ENCODE data around the gene NEMP1.

- TF ChIP-seq CTCF (IDR thresholded peaks at IDR 0.05; ENCODE audit: insufficient read depth, low read length, poor library complexity, severe bottlenecking) (no peak), EZH2phosphoT487 (conservative IDR thresholded peaks at IDR 0.05; ENCODE audit: low read length) (no peak)
Observed at GRCh38 chr12:57044468-57044867, 34.1 kb downstream of the NEMP1 start.

Measured in SU-DHL-6 (cell line).